Parathyroid adenoma (tissue), 2 donors: ENCODE results near the gene CDHR2.
"Not testable (repeated sequence)": the region's sequence is repeated elsewhere in the genome, so short reads cannot be mapped to it uniquely, and the experiment has no call there.

Source experiments
- H2AFZ ChIP-seq: fragments of 300-600 bp; sonication (generic); one replicate; pipeline ENCODE4 v1.7.0; 2017; ENCODE audit warnings: antibody characterized with exemption, mild to moderate bottlenecking
- H3K27ac ChIP-seq: fragments of 300-600 bp; sonication (generic); one replicate; pipeline ENCODE4 v1.7.0; 2017
- H3K27me3 ChIP-seq: fragments of 300-600 bp; sonication (generic); one replicate; pipeline ENCODE4 v1.7.0; 2017; ENCODE audit warnings: low read length; ENCODE audit not compliant: control insufficient read depth, insufficient read depth
- H3K36me3 ChIP-seq: fragments of 300-600 bp; sonication (generic); one replicate; pipeline ENCODE4 v1.7.0; 2017; ENCODE audit warnings: low read length; ENCODE audit not compliant: control insufficient read depth, insufficient read depth
- H3K4me1 ChIP-seq: fragments of 300-600 bp; sonication (generic); one replicate; pipeline ENCODE4 v1.7.0; 2017; ENCODE audit warnings: control low read depth
- H3K4me2 ChIP-seq: fragments of 300-600 bp; sonication (generic); one replicate; pipeline ENCODE4 v1.7.0; 2017; ENCODE audit warnings: low read length
- H3K4me3 ChIP-seq: fragments of 300-600 bp; sonication (generic); one replicate; pipeline ENCODE4 v1.7.0; 2017; ENCODE audit warnings: low read depth, low read length
- H3K79me2 ChIP-seq: fragments of 300-600 bp; sonication (generic); one replicate; pipeline ENCODE4 v1.7.0; 2017; ENCODE audit warnings: control low read depth
- H3K9ac ChIP-seq: fragments of 300-600 bp; sonication (generic); one replicate; pipeline ENCODE4 v1.7.0; 2017; ENCODE audit warnings: mild to moderate bottlenecking
- H3K9me3 ChIP-seq: fragments of 300-600 bp; sonication (generic); one replicate; pipeline ENCODE4 v1.7.0; 2017; ENCODE audit warnings: low read length; ENCODE audit not compliant: control insufficient read depth
- TF ChIP-seq, protein P1 (sequence below): fragments of 300-600 bp; sonication (generic); IDR thresholded peaks from one replicate; pipeline ENCODE4 v1.7.0; 2017; ENCODE audit warnings: antibody characterized with exemption, mild to moderate bottlenecking
- donor health status: primary hyperparathyroidism.

Gene CDHR2

DNA sequence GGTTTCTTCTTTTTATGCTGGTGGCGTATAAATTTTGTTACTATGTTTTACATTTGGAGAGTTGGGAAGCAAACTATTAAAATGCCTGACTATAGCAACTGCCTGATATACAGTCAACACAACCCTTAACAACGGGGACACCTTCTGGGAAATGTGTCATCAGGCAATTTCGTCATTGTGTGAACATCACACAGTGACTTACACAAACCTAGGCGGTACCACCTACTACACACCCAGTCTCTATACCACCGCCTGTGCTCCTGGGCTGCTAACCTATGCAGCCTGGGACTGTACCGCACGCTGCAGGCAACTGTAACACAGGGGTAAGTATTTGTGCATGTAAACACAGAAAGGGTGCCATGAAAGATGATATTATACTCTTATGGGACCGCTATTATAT is 1.3 kb upstream of the CDHR2 start:
- TF ChIP-seq, protein P1, sequence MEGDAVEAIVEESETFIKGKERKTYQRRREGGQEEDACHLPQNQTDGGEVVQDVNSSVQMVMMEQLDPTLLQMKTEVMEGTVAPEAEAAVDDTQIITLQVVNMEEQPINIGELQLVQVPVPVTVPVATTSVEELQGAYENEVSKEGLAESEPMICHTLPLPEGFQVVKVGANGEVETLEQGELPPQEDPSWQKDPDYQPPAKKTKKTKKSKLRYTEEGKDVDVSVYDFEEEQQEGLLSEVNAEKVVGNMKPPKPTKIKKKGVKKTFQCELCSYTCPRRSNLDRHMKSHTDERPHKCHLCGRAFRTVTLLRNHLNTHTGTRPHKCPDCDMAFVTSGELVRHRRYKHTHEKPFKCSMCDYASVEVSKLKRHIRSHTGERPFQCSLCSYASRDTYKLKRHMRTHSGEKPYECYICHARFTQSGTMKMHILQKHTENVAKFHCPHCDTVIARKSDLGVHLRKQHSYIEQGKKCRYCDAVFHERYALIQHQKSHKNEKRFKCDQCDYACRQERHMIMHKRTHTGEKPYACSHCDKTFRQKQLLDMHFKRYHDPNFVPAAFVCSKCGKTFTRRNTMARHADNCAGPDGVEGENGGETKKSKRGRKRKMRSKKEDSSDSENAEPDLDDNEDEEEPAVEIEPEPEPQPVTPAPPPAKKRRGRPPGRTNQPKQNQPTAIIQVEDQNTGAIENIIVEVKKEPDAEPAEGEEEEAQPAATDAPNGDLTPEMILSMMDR: no peak
- Histone ChIP-seq H3K9me3 (no peaks in the 10 kb centered on the region), H2AFZ (no peak overlapping the region), H3K27me3 (no peaks in the 10 kb centered on the region), H3K4me3 (no peak overlapping the region), H3K27ac (peak overlapping the region; percentile 22), H3K4me1 (peaks cover 5% of the 10 kb centered on the region), H3K9ac (no peak overlapping the region), H3K36me3 (no peaks in the 10 kb centered on the region), H3K4me2 (no peak overlapping the region), H3K79me2 (peaks cover 3% of the 10 kb centered on the region)

DNA sequence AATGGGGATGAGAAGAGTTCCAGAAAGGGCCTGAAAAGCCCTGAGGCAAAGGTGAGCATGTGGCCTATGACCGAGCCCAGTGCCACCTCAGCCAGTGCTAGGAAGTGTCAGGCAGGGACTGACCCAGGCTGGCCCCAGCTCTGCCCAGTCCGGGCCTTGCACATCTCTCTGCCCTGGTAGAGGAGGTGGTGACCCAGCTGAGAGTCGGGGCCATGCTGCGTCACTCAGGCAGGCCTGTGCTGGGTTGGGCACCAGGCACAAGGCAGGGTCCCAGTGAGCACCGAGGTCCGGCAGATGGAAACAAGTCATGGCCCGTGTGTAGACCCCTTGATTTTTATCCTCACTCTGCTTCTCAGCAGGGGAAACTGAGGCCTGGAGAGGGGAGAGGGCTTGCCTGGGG is 729 bp downstream of the CDHR2 start:
- no peak overlapping the region for H3K4me3 ChIP-seq
- H2AFZ ChIP-seq: no peak overlapping the region
- H3K79me2 ChIP-seq: peaks cover 3% of the 10 kb centered on the region
- H3K9me3 ChIP-seq: no peaks in the 10 kb centered on the region
- H3K4me2 ChIP-seq: no peak overlapping the region
- H3K27ac ChIP-seq: no peak overlapping the region
- H3K27me3 ChIP-seq: no peaks in the 10 kb centered on the region
- H3K36me3 ChIP-seq: no peaks in the 10 kb centered on the region
- TF ChIP-seq, protein P1: no peak
- H3K4me1 ChIP-seq: peaks cover 9% of the 10 kb centered on the region
- H3K9ac ChIP-seq: no peak overlapping the region

DNA sequence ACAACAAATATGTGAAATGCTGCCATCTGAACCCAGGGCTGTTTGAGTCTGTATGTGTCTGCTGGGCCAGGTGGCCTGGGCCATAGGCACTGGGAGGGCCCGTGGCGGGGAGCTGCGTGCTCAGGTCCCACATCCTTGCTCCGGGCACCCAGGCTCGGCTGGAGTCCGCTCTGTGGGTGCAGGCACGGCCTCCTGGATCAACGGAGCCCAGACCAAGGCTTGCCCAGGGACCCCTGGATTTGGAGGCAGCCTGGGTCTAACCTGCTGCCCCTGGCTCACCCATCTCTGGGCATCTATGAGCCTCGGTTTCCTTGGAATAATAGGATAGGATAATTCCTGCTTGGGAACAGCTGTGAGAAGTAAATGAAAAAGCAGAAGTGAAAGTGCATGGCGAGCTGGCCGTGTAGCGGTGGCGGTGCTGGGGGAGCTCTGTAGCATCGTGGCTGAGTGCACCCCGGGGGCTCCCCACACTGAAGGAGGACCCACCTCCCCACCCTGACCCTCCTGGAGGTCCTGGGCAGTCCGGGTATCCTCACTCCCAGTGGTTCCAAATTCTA is 1.2 kb downstream of the CDHR2 start:
- H2AFZ ChIP-seq: no peak overlapping the region
- no peaks in the 10 kb centered on the region for H3K27me3 ChIP-seq
- no peaks in the 10 kb centered on the region for H3K36me3 ChIP-seq
- H3K4me1 ChIP-seq: peaks cover 9% of the 10 kb centered on the region
- H3K9ac ChIP-seq: no peak overlapping the region
- H3K79me2 ChIP-seq: peaks cover 3% of the 10 kb centered on the region
- TF ChIP-seq, protein P1: no peak
- no peak overlapping the region for H3K4me2 ChIP-seq
- no peak overlapping the region for H3K4me3 ChIP-seq
- no peaks in the 10 kb centered on the region for H3K9me3 ChIP-seq
- H3K27ac ChIP-seq: no peak overlapping the region

DNA sequence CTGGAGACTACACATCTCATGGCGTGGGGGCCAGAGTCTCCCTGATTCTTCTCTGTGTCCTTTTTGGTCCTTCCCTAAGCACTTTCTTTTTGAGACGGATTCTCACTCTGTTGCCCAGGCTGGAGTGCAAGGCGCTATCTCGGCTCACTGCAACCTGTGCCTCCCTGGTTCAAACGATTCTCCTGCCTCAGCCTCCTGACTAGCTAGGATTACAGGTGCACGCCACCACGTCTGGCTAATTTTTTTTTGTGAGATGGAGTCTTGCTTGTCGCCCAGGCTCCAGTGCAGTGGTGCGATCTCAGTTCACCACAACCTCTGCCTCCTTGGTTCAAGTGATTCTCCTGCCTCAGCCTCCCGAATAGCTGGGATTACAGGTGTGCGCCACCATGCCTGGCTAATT is 1.8 kb downstream of the CDHR2 start:
- H3K4me3 ChIP-seq, H3K9ac ChIP-seq, H3K4me2 ChIP-seq, H3K79me2 ChIP-seq, H2AFZ ChIP-seq, H3K27me3 ChIP-seq, H3K36me3 ChIP-seq, H3K27ac ChIP-seq, H3K9me3 ChIP-seq, H3K4me1 ChIP-seq: not testable (repeated sequence)

DNA sequence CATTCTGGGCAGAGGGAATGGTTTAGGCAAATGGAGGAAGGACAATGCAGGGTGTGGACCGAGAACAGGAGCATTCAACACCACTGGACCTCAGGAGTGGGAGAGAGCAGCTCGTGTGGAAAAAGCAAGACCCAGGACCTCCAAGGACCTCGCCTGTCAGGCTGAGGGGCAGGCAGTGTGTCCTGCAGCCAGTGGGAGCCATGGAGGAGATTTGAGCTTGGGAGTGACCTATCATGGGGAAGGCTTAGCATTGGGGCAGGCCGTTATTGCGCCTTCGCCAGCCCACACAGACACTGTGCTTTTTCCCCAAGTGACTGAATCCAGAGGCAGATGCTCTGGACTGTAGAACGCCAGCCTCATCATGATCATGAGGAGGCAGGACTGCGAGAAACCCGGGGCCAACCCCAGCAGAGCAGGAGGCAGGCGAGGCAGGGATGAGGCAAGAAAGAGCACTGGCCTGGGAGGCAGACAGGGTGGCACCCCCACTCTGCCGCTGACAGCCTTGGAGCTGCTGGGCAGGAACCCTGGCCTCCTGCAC is 3.3 kb downstream of the CDHR2 start:
- TF ChIP-seq, protein P1: no peak
- Histone ChIP-seq H3K4me2 (no peak overlapping the region), H3K4me3 (no peak overlapping the region), H3K9ac (no peak overlapping the region), H3K4me1 (peaks cover 9% of the 10 kb centered on the region), H3K79me2 (peaks cover 3% of the 10 kb centered on the region), H3K27me3 (no peaks in the 10 kb centered on the region), H3K27ac (no peak overlapping the region), H3K9me3 (no peaks in the 10 kb centered on the region), H3K36me3 (no peaks in the 10 kb centered on the region), H2AFZ (no peak overlapping the region)
